ENCODE data around the gene GART.
A peak's percentile ranks its signal among the peaks of the same experiment; 100 is the strongest.

Gene GART

GRCh38 chr21:33586927-33587326, 45.0 kb upstream of the GART start:
- DNase-seq (ENCODE audit: low read depth in 1 of 2, low spot score in 1 of 2), result no peak
- Histone ChIP-seq H3K4me3 (replicated peaks; ENCODE audit: insufficient read depth, low read length) (no peak overlapping the region), H3K27ac (replicated peaks) (no peak overlapping the region), H3K27me3 (ENCODE audit: insufficient read depth, poor library complexity, severe bottlenecking) (no peaks in the 10 kb centered on the region)
- TF ChIP-seq POLR2AphosphoS5 (IDR thresholded peaks at IDR 0.05; ENCODE audit: low read depth), result no peak
- TF ChIP-seq CTCF (IDR thresholded peaks at IDR 0.05; ENCODE audit: insufficient read depth, low read length), result no peak
- no peak for TF ChIP-seq REST (IDR thresholded peaks at IDR 0.05; ENCODE audit: insufficient replicate concordance, low read depth)
- TF ChIP-seq SPI1 (IDR thresholded peaks at IDR 0.05; ENCODE audit: borderline replicate concordance, low read depth), result no peak
- no peak for TF ChIP-seq GABPA (IDR thresholded peaks at IDR 0.05; ENCODE audit: low read depth)

- no peaks in the 10 kb centered on the region for H3K27me3 ChIP-seq (ENCODE audit: insufficient read depth, poor library complexity, severe bottlenecking)
- no peak overlapping the region for H3K27ac ChIP-seq (replicated peaks)
- no peak overlapping the region for H3K4me3 ChIP-seq (replicated peaks; ENCODE audit: insufficient read depth, low read length)
- TF ChIP-seq REST (IDR thresholded peaks at IDR 0.05; ENCODE audit: insufficient replicate concordance, low read depth) (no peak), CTCF (IDR thresholded peaks at IDR 0.05; ENCODE audit: insufficient read depth, low read length) (no peak), SPI1 (IDR thresholded peaks at IDR 0.05; ENCODE audit: borderline replicate concordance, low read depth) (no peak), POLR2AphosphoS5 (IDR thresholded peaks at IDR 0.05; ENCODE audit: low read depth) (no peak), GABPA (IDR thresholded peaks at IDR 0.05; ENCODE audit: low read depth) (no peak)
- DNase-seq (ENCODE audit: low read depth in 1 of 2, low spot score in 1 of 2), result no peak
Observed at GRCh38 chr21:33584455-33584854, 42.5 kb upstream of the GART start.

- TF ChIP-seq POLR2AphosphoS5 (IDR thresholded peaks at IDR 0.05; ENCODE audit: low read depth) (peak; percentile 19), GABPA (IDR thresholded peaks at IDR 0.05; ENCODE audit: low read depth) (no peak), SPI1 (IDR thresholded peaks at IDR 0.05; ENCODE audit: borderline replicate concordance, low read depth) (no peak), CTCF (IDR thresholded peaks at IDR 0.05; ENCODE audit: insufficient read depth, low read length) (no peak), REST (IDR thresholded peaks at IDR 0.05; ENCODE audit: insufficient replicate concordance, low read depth) (no peak)
- peak overlapping the region; percentile 28 for H3K27ac ChIP-seq (replicated peaks)
- no peak overlapping the region for H3K4me3 ChIP-seq (replicated peaks; ENCODE audit: insufficient read depth, low read length)
- H3K27me3 ChIP-seq (ENCODE audit: insufficient read depth, poor library complexity, severe bottlenecking), result no peaks in the 10 kb centered on the region
- DNase-seq (ENCODE audit: low read depth in 1 of 2, low spot score in 1 of 2), result no peak
Observed at GRCh38 chr21:33578959-33579542, 37.1 kb upstream of the GART start.

Measured in HL-60 (cell line).